GM20000 (cell line): ENCODE data around the gene RALGAPA2.

ENCODE experiments used
- DNase-seq: peaks from one replicate; pipeline ENCODE4 v3.0.0; 2012; ENCODE audit warnings: low spot score
- CTCF ChIP-seq: IDR thresholded peaks from 2 replicates; pipeline ENCODE4 v1.5.1; 2012; ENCODE audit warnings: mild to moderate bottlenecking, control low read depth; ENCODE audit errors: extremely low read depth, missing control alignments

The RALGAPA2 gene

GRCh38 chr20:20452254-20452676 lies 260.2 kb downstream of the RALGAPA2 start:
- no peak for TF ChIP-seq CTCF
- peak; percentile 58 for DNase-seq

- DNase-seq: no peak
- TF ChIP-seq CTCF: no peak
These were observed 261.9 kb downstream of the RALGAPA2 start for GRCh38 chr20:20450521-20450920.

- DNase-seq: no peak
- no peak for TF ChIP-seq CTCF
These were observed 263.6 kb downstream of the RALGAPA2 start for GRCh38 chr20:20448881-20449280.

- no peak for DNase-seq
- TF ChIP-seq CTCF: no peak
These were observed 265.2 kb downstream of the RALGAPA2 start for GRCh38 chr20:20447196-20447595.

- TF ChIP-seq CTCF: no peak
- no peak for DNase-seq
These were observed 265.9 kb downstream of the RALGAPA2 start for GRCh38 chr20:20446425-20447015.

- TF ChIP-seq CTCF: no peak
- DNase-seq: peak; percentile 33
These were observed 266.4 kb downstream of the RALGAPA2 start for GRCh38 chr20:20446001-20446400.

- no peak for TF ChIP-seq CTCF
- DNase-seq: no peak
These were observed 268.9 kb downstream of the RALGAPA2 start for GRCh38 chr20:20443504-20443903.
